ENCODE measurements around the gene TRPV3.

GRCh38 chr17:3510090-3510489, 47.5 kb downstream of the TRPV3 start:
- no peak for TF ChIP-seq KDM1A (IDR thresholded peaks at IDR 0.05)
- no peak for TF ChIP-seq ZNF589 (CRISPR knock-in tag; IDR thresholded peaks at IDR 0.05; ENCODE audit: low read depth)
- TF ChIP-seq ZNF707 (CRISPR knock-in tag; conservative IDR thresholded peaks at IDR 0.05) = no peak
- no peak for TF ChIP-seq RAD21 (CRISPR knock-in tag; conservative IDR thresholded peaks at IDR 0.05 in 1 of 2, IDR thresholded peaks at IDR 0.05 in 1 of 2)
- no peak for TF ChIP-seq MYBL2 (IDR thresholded peaks at IDR 0.05; ENCODE audit: low read depth)
- no peak for TF ChIP-seq MYBL2 (CRISPR knock-in tag; IDR thresholded peaks at IDR 0.05; ENCODE audit: borderline replicate concordance)
- TF ChIP-seq CTCF (IDR thresholded peaks at IDR 0.05 in 2 of 3, conservative IDR thresholded peaks at IDR 0.05 in 1 of 3; ENCODE audit: insufficient read depth in 2 of 3, low read depth in 1 of 3, low read length in 3 of 3) = no peak
- TF ChIP-seq ID3 (CRISPR knock-in tag; IDR thresholded peaks at IDR 0.05) = no peak
- TF ChIP-seq ID3 (tag; IDR thresholded peaks at IDR 0.05) = no peak
- no peak for TF ChIP-seq EZH2 (IDR thresholded peaks at IDR 0.05; ENCODE audit: borderline replicate concordance, low read depth, low read length)
- TF ChIP-seq FOXA1 (IDR thresholded peaks at IDR 0.05; ENCODE audit: borderline replicate concordance) = no peak
